DND-41 (cell line): Measurements from ENCODE around the gene TFCP2L1.

Experiments
- ATAC-seq: fragments of 200-7000 bp; cut with Tn5 transposase; 3 replicates; pipeline ENCODE4 v1.9.1; 2021; ENCODE audit warnings: low read depth; ENCODE audit not compliant: insufficient read depth
- DNase-seq: peaks from one replicate; pipeline ENCODE4 v3.0.0-alpha.2; 2020
- H2AFZ ChIP-seq: 2 replicates; pipeline ENCODE4 v1.6.0; 2012; ENCODE audit warnings: low read depth, low read length
- H3K27ac ChIP-seq: 2 replicates; pipeline ENCODE4 v1.5.1; 2012; ENCODE audit warnings: low read length, inconsistent platforms
- H3K27me3 ChIP-seq: fragments of 200-600 bp; sonication (generic); 2 replicates; pipeline ENCODE4 v1.6.0; 2012; ENCODE audit warnings: low read length, mild to moderate bottlenecking, inconsistent platforms; ENCODE audit not compliant: insufficient read depth, poor library complexity
- H3K36me3 ChIP-seq: 2 replicates; pipeline ENCODE4 v1.5.1; 2012; ENCODE audit warnings: low read length, inconsistent platforms; ENCODE audit not compliant: insufficient read depth
- H3K4me1 ChIP-seq: 2 replicates; pipeline ENCODE4 v1.5.1; 2012; ENCODE audit warnings: mild to moderate bottlenecking, low read length; ENCODE audit not compliant: insufficient read depth
- H3K4me2 ChIP-seq: 2 replicates; pipeline ENCODE4 v1.6.0; 2012; ENCODE audit warnings: mild to moderate bottlenecking, moderate library complexity, low read length, inconsistent platforms; ENCODE audit not compliant: insufficient read depth
- H3K4me3 ChIP-seq, 2 experiments: fragments of 200-600 bp in 1 of 2; shearing (Covaris generic) in 1 of 2; 2 replicates each; pipeline ENCODE4 v1.5.1; 2012 to 2016; ENCODE audit warnings: inconsistent platforms in 2 of 2, low read length in 2 of 2, mild to moderate bottlenecking in 2 of 2, low read depth in 1 of 2, moderate library complexity in 1 of 2
- H3K79me2 ChIP-seq: 2 replicates; pipeline ENCODE4 v1.6.0; 2012; ENCODE audit warnings: low read length, inconsistent platforms; ENCODE audit not compliant: insufficient read depth
- H3K9ac ChIP-seq: 2 replicates; pipeline ENCODE4 v1.6.0; 2012; ENCODE audit warnings: low read depth, mild to moderate bottlenecking, inconsistent platforms, low read length, moderate library complexity
- H3K9me3 ChIP-seq: 2 replicates; pipeline ENCODE4 v1.5.1; 2012; ENCODE audit warnings: low read length, moderate library complexity, mild to moderate bottlenecking, inconsistent platforms; ENCODE audit not compliant: insufficient read depth, severe bottlenecking
- H4K20me1 ChIP-seq: 2 replicates; pipeline ENCODE4 v1.6.0; 2012; ENCODE audit warnings: low read length; ENCODE audit not compliant: insufficient read depth
- CTCF ChIP-seq: IDR thresholded peaks from 2 replicates; pipeline ENCODE4 v1.5.1; 2012; ENCODE audit warnings: borderline replicate concordance, low read length, moderate library complexity, mild to moderate bottlenecking; ENCODE audit not compliant: poor library complexity, severe bottlenecking; ENCODE audit errors: extremely low read depth
- EZH2 ChIP-seq: IDR thresholded peaks from 3 replicates; pipeline ENCODE4 v1.6.1; 2012; ENCODE audit warnings: borderline replicate concordance, low read depth, mild to moderate bottlenecking, moderate library complexity, low read length, inconsistent platforms; ENCODE audit not compliant: severe bottlenecking

TFCP2L1 gene

GRCh38 chr2:121175326-121175725 is 109.7 kb downstream of the TFCP2L1 start:
- ATAC-seq, result no peak
- no peak overlapping the region for H2AFZ ChIP-seq

GRCh38 chr2:121173806-121174205 is 111.2 kb downstream of the TFCP2L1 start:
- Histone ChIP-seq H3K79me2 (no peaks in the 10 kb centered on the region), H3K4me2 (no peak overlapping the region), H3K9ac (no peak overlapping the region), H4K20me1 (no peaks in the 10 kb centered on the region), H3K4me3 (no peak overlapping the region), H2AFZ (no peak overlapping the region), H3K27ac (no peak overlapping the region), H3K4me1 (no peaks in the 10 kb centered on the region), H3K9me3 (no peaks in the 10 kb centered on the region), H3K36me3 (no peaks in the 10 kb centered on the region), H3K27me3 (peaks cover 2% of the 10 kb centered on the region)
- TF ChIP-seq CTCF, result no peak
- DNase-seq (no peak), ATAC-seq (no peak)

More at GRCh38 chr2:121175326-121175725, 109.7 kb downstream of the TFCP2L1 start:
- no peaks in the 10 kb centered on the region for H4K20me1 ChIP-seq
- H3K79me2 ChIP-seq, result no peaks in the 10 kb centered on the region
- H3K27me3 ChIP-seq, result peaks cover 2% of the 10 kb centered on the region
- H3K27ac ChIP-seq, result no peak overlapping the region
- H3K9ac ChIP-seq, result no peak overlapping the region
- no peaks in the 10 kb centered on the region for H3K36me3 ChIP-seq
- no peak overlapping the region for H3K4me2 ChIP-seq
- no peak for TF ChIP-seq CTCF
- TF ChIP-seq EZH2, result no peak
- no peaks in the 10 kb centered on the region for H3K4me1 ChIP-seq
- H3K9me3 ChIP-seq, result no peaks in the 10 kb centered on the region
- DNase-seq, result no peak
- no peak overlapping the region for H3K4me3 ChIP-seq

- no peak overlapping the region for H3K9ac ChIP-seq
- no peak overlapping the region for H3K4me3 ChIP-seq
- H3K27ac ChIP-seq, result no peak overlapping the region
- no peak for ATAC-seq
- H3K4me1 ChIP-seq, result no peaks in the 10 kb centered on the region
- DNase-seq, result no peak
- no peaks in the 10 kb centered on the region for H3K36me3 ChIP-seq
- H2AFZ ChIP-seq, result no peak overlapping the region
- H3K9me3 ChIP-seq, result no peaks in the 10 kb centered on the region
- no peak overlapping the region for H3K4me2 ChIP-seq
- H3K79me2 ChIP-seq, result no peaks in the 10 kb centered on the region
- peaks cover 2% of the 10 kb centered on the region for H3K27me3 ChIP-seq
- no peaks in the 10 kb centered on the region for H4K20me1 ChIP-seq
- TF ChIP-seq CTCF (no peak), EZH2 (no peak)
Measured at GRCh38 chr2:121173112-121173511, 111.9 kb downstream of the TFCP2L1 start.

GRCh38 chr2:121172456-121172855 is 112.5 kb downstream of the TFCP2L1 start:
- no peaks in the 10 kb centered on the region for H3K36me3 ChIP-seq
- no peaks in the 10 kb centered on the region for H3K4me1 ChIP-seq
- TF ChIP-seq CTCF (no peak), EZH2 (no peak)
- H3K4me3 ChIP-seq, result no peak overlapping the region
- no peak overlapping the region for H3K9ac ChIP-seq
- H3K4me2 ChIP-seq, result no peak overlapping the region
- no peaks in the 10 kb centered on the region for H3K79me2 ChIP-seq
- H3K27me3 ChIP-seq, result peaks cover 2% of the 10 kb centered on the region
- ATAC-seq, result no peak
- DNase-seq, result no peak
- no peaks in the 10 kb centered on the region for H4K20me1 ChIP-seq
- H3K27ac ChIP-seq, result no peak overlapping the region
- H3K9me3 ChIP-seq, result no peaks in the 10 kb centered on the region
- no peak overlapping the region for H2AFZ ChIP-seq
